Measurements from ENCODE around the gene MTMR3.

GRCh38 chr22:30078320-30079311, 195.6 kb downstream of the MTMR3 start:
- no peak for TF ChIP-seq POLR2A (IDR thresholded peaks at IDR 0.05)
- no peak for TF ChIP-seq CTCF (IDR thresholded peaks at IDR 0.05)

Data from adrenal gland (tissue), 5 donors.